HG03103 (cell line): ENCODE data around the gene NFYC.

Experiments
- ATAC-seq: cut with Tn5 transposase; IDR thresholded peaks from one replicate; pipeline ENCODE4 v1.9.1; 2021; ENCODE audit warnings: low read depth; ENCODE audit not compliant: unreplicated experiment

The NFYC gene

GRCh38 chr1:40691538-40692428, at the start of gene NFYC:
Gene NFYC (plus strand): TSS chr1:40691704. CDS start chr1:40738844, 47,140 bp downstream.
- ATAC-seq: peak; percentile 72

DNA sequence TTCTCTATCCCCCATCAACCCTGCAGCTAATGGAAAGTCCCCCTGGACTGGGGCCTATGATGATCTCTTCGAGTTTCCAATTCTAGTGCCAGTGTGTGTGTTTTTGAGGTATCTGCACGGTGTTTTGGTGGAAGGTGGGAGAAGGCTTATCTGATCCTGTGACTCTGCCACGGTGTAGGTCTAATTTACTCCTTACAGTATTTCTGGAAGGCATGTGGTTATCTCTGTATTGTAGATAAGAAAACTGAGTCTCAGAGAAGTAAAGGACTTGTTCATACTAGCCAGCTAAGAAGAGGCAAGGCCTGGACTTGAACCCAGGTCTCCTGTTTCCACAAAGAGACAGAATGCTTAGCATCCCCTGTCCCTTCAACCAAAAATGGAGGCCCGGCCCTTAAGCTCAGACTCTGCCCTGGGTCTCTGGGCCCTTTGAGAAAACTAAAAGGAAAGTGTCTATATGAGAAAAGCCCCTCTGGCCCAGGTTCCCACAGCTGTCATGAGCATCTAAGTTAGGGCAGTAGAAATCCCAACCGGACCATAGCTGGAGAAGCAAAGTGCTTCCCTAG, 46.3 kb upstream of the NFYC start:
- ATAC-seq: no peak

DNA sequence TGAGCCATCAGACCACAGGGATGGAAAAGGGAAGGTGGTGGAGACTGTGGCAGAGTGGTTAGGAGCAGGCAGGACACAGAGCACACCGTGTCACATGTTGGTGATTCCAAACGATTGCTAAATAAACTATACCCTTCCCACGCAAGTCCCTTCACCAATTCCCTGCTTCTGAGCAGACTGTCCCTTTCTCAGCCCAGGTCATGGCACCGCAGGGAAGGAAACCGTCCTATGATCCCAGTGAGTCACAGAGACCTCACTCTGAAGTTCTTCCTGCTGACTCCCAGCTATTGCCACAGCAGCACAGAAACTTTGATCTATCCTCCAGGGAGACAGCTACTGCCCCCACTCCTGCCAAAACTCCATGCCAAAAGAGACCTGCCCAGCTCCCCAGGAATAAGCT, 45.2 kb upstream of the NFYC start:
- ATAC-seq: no peak

DNA sequence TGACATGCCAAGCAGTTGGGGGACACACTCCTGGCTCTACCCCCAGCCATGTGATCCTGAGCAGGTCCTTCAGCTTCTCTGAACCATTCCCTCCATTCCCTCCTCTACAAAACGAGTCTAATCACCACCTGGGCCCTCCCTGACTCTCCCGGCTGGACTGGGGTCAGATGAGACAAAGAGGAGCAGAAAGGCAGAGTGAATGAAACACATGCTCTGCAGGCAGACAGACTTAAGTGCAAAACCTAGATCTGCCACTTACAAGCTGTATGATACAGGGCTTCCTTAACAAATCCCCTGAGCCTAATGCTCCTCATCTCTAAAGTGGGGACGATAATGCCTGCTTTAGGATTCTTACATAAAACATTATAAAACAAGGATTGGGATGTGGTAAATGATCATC, 43.3 kb upstream of the NFYC start:
- ATAC-seq: no peak

- no peak for ATAC-seq
Observed at GRCh38 chr1:40648928-40649591, 42.4 kb upstream of the NFYC start.

GRCh38 chr1:40649592-40649930, 41.9 kb upstream of the NFYC start:
- no peak for ATAC-seq

DNA sequence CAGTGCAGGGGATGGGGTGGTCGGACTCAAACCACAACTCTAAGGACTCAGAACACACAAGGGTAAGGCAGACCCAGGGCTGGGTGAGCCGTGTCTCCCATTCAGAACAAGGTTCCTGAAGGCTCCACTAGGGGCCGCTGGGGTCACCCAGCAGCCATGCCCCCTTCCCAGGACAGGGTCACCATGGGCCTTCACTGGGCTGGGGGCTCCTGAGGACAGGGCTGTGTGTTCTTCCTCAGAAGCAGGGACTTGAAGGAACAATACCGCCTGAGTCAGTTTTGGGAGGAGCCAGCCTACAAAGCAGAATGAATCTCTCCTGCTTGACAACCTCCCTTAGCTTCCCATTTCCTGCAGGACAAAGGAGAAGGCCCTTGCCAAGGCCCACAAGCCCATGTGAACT, 41.4 kb upstream of the NFYC start:
- no peak for ATAC-seq

- no peak for ATAC-seq
Observed at GRCh38 chr1:40651138-40651857, 40.2 kb upstream of the NFYC start.

GRCh38 chr1:40652468-40652867, 39.0 kb upstream of the NFYC start:
- no peak for ATAC-seq

GRCh38 chr1:40652979-40653378, 38.5 kb upstream of the NFYC start:
- ATAC-seq: no peak

GRCh38 chr1:40653851-40654537, 37.5 kb upstream of the NFYC start:
- ATAC-seq: no peak

DNA sequence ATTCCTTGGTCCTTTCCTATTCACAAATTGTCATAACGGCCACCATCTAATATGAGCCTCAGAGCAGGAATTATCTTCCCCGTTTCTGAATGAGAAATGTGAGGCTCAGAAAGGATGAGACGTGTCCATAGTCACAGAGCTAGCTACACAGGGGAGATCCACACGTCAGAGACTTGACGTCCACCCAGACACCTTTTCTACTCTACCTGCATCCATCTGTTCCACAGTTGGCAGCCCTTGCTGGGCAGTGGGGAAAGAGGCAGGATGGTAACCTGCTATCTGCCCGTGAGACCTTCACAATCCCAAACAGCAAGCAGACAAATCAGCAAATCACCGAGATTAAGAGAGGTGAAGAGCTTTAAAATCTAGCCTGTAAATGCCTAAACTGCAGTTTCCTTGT, 34.5 kb upstream of the NFYC start:
- no peak for ATAC-seq

DNA sequence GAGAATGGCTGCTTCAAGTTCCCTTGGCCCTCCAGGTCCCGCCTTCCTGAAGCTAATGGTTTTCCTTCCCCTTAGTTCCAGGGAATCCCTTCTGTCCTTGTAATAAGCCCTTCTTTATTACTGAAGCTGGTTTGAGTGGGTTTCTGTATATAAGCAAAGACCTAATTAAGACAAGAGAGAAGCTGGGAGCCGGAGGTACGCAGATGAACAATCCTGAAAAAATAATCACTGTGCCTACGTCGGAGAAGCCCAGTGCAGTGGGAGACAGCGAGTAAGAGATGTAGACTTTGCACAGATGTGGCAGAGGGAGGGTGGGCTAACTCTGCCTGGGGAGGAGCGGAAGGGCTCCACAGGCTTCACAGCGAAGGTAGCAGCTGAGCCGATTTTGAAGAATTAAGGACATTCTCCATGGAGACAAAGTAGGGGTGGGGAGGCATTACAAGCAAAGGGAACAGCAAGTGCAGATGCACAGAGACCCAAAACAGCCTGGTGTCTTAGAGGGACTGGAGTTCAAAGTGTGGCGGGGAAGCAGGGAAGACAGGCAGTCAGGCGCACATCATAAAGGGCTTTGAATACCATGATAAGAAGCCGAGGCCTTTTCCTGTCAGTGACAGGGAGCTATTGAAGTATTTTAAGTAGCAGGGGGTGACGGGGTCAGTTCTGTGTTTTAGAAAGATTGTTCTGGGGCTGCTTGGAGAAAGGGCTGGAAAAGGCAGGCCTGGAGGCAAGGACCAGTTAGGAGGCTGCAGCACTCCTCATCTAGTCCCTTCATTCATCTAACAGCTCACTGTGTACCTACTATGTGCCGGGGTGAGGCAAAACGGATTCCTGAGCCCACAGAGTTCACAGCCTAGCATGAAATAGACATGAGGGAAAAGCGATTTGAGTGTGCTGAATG, 32.5 kb upstream of the NFYC start:
- no peak for ATAC-seq

DNA sequence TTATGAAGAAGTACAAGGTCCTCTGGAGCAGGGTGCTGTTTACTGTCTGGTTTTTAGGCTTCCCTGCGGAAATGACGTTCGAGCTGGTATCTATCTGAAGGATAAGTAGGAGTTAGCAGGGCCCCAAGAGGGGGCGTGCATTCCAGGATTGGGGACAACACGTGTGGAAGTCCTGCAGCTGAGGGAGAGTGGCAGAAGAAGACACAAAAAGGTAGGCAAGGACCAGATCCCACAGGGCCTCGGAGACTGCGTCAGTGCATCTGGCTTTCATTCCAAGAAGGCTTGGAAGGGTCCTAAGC, 31.9 kb upstream of the NFYC start:
- no peak for ATAC-seq

DNA sequence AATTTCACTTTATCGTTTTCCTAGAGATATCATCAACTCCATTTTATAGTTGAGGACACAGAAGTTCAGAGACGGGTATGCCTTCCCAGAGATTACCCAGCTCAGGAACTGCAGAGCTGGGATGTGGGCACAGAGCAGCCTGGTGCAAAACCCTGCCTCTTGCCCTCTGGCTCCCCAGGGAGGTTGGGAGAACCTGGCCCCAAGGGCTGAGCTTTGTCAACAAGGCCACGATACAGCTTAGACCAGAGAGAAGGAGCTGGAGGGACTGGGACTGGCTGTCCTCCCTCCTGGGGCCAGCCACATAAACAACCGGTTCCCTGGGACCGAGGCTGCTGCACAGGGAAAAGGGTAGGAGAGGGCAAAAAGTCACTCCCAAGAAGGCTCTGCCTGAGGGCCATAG, 29.8 kb upstream of the NFYC start:
- ATAC-seq: no peak

GRCh38 chr1:40662151-40662550, 29.4 kb upstream of the NFYC start:
- no peak for ATAC-seq

GRCh38 chr1:40662864-40663263, 28.6 kb upstream of the NFYC start:
- ATAC-seq: no peak

DNA sequence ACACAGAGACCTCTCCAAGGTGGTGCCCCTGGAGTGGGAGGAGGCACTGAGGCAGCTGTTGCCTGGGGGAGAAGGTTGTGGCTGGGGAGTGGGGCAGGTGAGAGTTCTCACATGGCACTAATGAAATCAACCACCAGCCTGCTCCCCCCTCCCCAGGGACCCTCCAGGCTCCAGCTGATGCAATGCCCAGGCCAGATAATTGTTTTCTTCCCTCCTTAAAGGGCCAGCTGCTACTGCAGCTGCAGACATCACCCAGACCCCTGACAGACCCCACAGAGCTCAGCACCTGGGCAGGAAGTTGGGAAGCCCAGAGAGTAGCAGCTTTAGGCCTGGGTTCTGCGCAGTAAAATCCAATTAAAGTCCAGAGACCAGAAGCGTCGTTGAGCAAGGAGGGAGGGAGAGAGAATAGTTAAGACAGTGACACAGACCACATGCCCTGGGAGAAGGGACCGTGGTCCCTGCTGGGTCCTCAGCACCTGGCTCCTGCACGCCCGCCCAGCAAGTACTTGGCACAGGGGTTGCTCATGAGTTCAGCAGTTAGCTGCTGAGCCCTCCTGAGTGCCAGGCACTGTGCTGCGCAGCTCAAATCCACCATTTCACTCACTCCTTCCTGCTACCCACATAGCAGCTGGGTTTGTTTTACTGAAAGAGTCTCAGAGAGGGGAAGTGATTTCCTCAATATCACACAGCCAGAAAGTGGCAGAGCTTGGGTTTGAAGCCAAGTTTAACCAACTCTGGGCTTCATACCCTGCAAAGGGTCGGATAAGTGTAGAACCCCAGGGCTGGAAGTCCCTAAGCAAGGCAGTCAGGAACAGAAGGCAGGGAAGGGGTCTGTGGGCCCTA, 28.0 kb upstream of the NFYC start:
- ATAC-seq: no peak

- ATAC-seq: no peak
Observed at GRCh38 chr1:40664167-40664537, 27.4 kb upstream of the NFYC start.
